Thyroid gland (tissue), 4 donors: ENCODE measurements around the gene EGFR. TPM values are rescaled to one million over a fixed set of nuclear protein-coding genes. Genes with fewer than 3 reads are reported as not detected.

Experiments
- DNase-seq, 2 donors: peaks; one replicate each; pipeline ENCODE4 v3.0.0-alpha.2; 2019
- H3K27ac ChIP-seq, 3 donors: fragments of 200-600 bp; sonication (generic); 1 replicate in 2 of 3; 2 replicates in 1 of 3; pipeline ENCODE4 v1.5.1; 2016 to 2019; ENCODE audit warnings: mild to moderate bottlenecking in 1 of 3, moderate library complexity in 1 of 3
- H3K27me3 ChIP-seq: fragments of 200-600 bp; sonication (generic); one replicate; pipeline ENCODE4 v1.5.1; 2019
- H3K36me3 ChIP-seq, 2 donors: fragments of 200-600 bp; sonication (generic); one replicate each; pipeline ENCODE4 v1.5.1; 2016 to 2019
- H3K4me1 ChIP-seq, 2 donors: fragments of 200-600 bp; sonication (generic); one replicate each; pipeline ENCODE4 v1.5.1; 2017 to 2019
- H3K4me3 ChIP-seq, 3 donors: fragments of 200-600 bp; sonication (generic); replicated peaks in 1 of 3; 1 replicate in 2 of 3; 2 replicates in 1 of 3; pipeline ENCODE4 v1.5.1; 2016; ENCODE audit warnings: mild to moderate bottlenecking in 1 of 3
- H3K9me3 ChIP-seq: fragments of 200-600 bp; sonication (generic); one replicate; pipeline ENCODE4 v1.5.1; 2017
- POLR2A ChIP-seq, 2 donors: fragments of 450-650 bp; IDR thresholded peaks; one replicate each; pipeline ENCODE4 v1.6.1; 2017; ENCODE audit warnings: antibody characterized with exemption in 2 of 2, mild to moderate bottlenecking in 2 of 2, moderate library complexity in 1 of 2
- WGBS, 2 donors: methylation state at CpG; one replicate each; pipeline ENCODE4 v1.1.5; 2017; 5-methylcytosine and 5-hydroxymethylcytosine counted together
- intact Hi-C: fragments of 100-400 bp; cut with DNase I; formaldehyde crosslinking; loops from one replicate; pipeline ENCODE4 v1.15.1; 2023
- total RNA-seq, 4 donors: library from RNA; depleted of rRNA; stranded (reverse); fragments of >200 nt; gene quantifications; one replicate each; pipeline ENCODE4 v1.2.3, GENCODE V29; 2016
- TF ChIP-seq, protein P1 (sequence below), 6 experiments: fragments of 200-600 bp in 3 of 6; fragments of 450-650 bp in 3 of 6; sonication (generic) in 3 of 6; IDR thresholded peaks; one replicate each; pipeline ENCODE4 v1.5.1; 2016 to 2019; ENCODE audit warnings: antibody characterized with exemption in 6 of 6, mild to moderate bottlenecking in 2 of 6, inconsistent platforms in 1 of 6, moderate library complexity in 1 of 6

Gene EGFR
- total RNA-seq, 4 donors from 2014 or later: 57.5 to 96.2 (median 84.7) TPM

DNA sequence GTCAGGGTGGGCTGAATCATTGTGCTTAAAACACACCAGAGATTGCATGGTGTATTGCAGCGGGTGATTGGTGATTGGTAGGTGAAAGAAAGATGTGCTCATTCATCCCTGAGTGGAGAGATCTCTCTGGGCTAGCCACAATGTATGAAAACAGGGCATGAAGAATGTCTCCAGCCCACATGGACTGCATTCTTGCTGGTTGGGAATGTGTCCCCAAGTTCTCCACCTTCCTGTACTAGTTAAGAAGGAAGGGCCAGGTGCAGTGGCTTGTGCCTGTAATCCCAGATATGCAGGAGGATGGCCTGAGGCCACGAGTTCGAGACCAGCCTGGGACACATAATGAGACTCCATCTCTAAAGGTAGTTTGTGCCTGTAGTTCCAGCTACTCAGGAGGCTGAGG is 232.5 kb downstream of the EGFR start:
- no peaks in the 10 kb centered on the region for H3K9me3 ChIP-seq
- no peaks in the 10 kb centered on the region for H3K27me3 ChIP-seq
- TF ChIP-seq, protein P1, sequence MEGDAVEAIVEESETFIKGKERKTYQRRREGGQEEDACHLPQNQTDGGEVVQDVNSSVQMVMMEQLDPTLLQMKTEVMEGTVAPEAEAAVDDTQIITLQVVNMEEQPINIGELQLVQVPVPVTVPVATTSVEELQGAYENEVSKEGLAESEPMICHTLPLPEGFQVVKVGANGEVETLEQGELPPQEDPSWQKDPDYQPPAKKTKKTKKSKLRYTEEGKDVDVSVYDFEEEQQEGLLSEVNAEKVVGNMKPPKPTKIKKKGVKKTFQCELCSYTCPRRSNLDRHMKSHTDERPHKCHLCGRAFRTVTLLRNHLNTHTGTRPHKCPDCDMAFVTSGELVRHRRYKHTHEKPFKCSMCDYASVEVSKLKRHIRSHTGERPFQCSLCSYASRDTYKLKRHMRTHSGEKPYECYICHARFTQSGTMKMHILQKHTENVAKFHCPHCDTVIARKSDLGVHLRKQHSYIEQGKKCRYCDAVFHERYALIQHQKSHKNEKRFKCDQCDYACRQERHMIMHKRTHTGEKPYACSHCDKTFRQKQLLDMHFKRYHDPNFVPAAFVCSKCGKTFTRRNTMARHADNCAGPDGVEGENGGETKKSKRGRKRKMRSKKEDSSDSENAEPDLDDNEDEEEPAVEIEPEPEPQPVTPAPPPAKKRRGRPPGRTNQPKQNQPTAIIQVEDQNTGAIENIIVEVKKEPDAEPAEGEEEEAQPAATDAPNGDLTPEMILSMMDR (IDR thresholded peaks at IDR 0.05): no peak
- no peak for TF ChIP-seq POLR2A (IDR thresholded peaks at IDR 0.05)
- intact Hi-C loops: loop anchor here (5.0 to 10.0 kb wide), 2 partner anchors 97 to 459 kb away; no protein-coding TSS in a partner anchor
- WGBS, 2 donors: 97 to 100% methylated on average over 3 of the region's 3 CpGs
- no peaks in the 10 kb centered on the region for H3K36me3 ChIP-seq
- DNase-seq: no peak
- H3K27ac ChIP-seq: no peak overlapping the region
- H3K4me1 ChIP-seq: peaks cover 17 to 21% of the 10 kb centered on the region in 2 donors
- H3K4me3 ChIP-seq: no peak overlapping the region

DNA sequence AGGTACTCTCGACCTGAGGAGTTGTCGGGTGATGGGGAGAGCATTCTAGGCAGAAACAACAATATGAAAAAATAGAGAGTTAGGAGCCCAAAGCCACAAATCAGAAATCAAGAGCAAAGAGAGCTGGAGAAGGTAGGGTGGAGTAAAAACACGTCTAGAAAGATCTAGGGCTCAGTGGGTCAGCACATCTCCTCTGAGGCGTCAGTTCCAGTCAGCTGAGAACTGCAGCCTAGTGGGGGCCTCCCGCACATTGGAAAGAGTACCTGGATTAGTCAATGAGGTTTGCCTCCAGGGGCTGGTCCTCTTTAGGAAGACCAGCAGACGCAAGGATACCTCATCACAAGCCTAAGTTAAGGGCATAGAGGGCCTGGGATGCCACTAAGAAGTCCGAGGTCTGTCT is 233.1 kb downstream of the EGFR start:
- H3K4me1 ChIP-seq: peaks cover 17 to 21% of the 10 kb centered on the region in 2 donors
- H3K27ac ChIP-seq: no peak overlapping the region
- no peaks in the 10 kb centered on the region for H3K9me3 ChIP-seq
- DNase-seq: no peak
- 93 to 94% methylated on average over 7 of the region's 7 CpGs for WGBS, 2 donors
- H3K36me3 ChIP-seq: no peaks in the 10 kb centered on the region
- H3K27me3 ChIP-seq: no peaks in the 10 kb centered on the region
- no peak overlapping the region for H3K4me3 ChIP-seq
- intact Hi-C loops: loop anchor here (5.0 to 10.0 kb wide), 2 partner anchors 97 to 460 kb away; no protein-coding TSS in a partner anchor
- TF ChIP-seq POLR2A (IDR thresholded peaks at IDR 0.05): no peak
- TF ChIP-seq, protein P1 (IDR thresholded peaks at IDR 0.05): no peak

GRCh38 chr7:55252386-55252785 is 233.6 kb downstream of the EGFR start:
- no peak for DNase-seq
- intact Hi-C loops: loop anchor here (5.0 to 10.0 kb wide), 2 partner anchors 98 to 460 kb away; no protein-coding TSS in a partner anchor
- Histone ChIP-seq H3K9me3 (no peaks in the 10 kb centered on the region), H3K36me3 (no peaks in the 10 kb centered on the region), H3K4me3 (no peak overlapping the region), H3K27ac (no peak overlapping the region), H3K27me3 (no peaks in the 10 kb centered on the region), H3K4me1 (peaks cover 17 to 21% of the 10 kb centered on the region in 2 donors)
- TF ChIP-seq, protein P1 (IDR thresholded peaks at IDR 0.05): no peak
- TF ChIP-seq POLR2A (IDR thresholded peaks at IDR 0.05): no peak

GRCh38 chr7:55253188-55253587 is 234.4 kb downstream of the EGFR start:
- TF ChIP-seq POLR2A (IDR thresholded peaks at IDR 0.05): no peak
- TF ChIP-seq, protein P1 (IDR thresholded peaks at IDR 0.05): no peak
- H3K4me3 ChIP-seq: no peak overlapping the region
- 92 to 96% methylated on average over 3 of the region's 3 CpGs for WGBS, 2 donors
- DNase-seq: no peak
- H3K27ac ChIP-seq: no peak overlapping the region
- H3K36me3 ChIP-seq: no peaks in the 10 kb centered on the region
- intact Hi-C loops: loop anchor here (5.0 to 10.0 kb wide), 2 partner anchors 98 to 461 kb away; no protein-coding TSS in a partner anchor
- no peaks in the 10 kb centered on the region for H3K27me3 ChIP-seq
- H3K4me1 ChIP-seq: peaks cover 17 to 21% of the 10 kb centered on the region in 2 donors
- no peaks in the 10 kb centered on the region for H3K9me3 ChIP-seq

- WGBS, 2 donors: 37 to 52% methylated on average over 21 of the region's 21 CpGs
- H3K4me3 ChIP-seq: peak overlapping the region in 1 of 3 donors; percentile 49
- no peak for DNase-seq
- H3K4me1 ChIP-seq: peaks cover 12 to 13% of the 10 kb centered on the region in 2 donors
- no peaks in the 10 kb centered on the region for H3K9me3 ChIP-seq
- intact Hi-C loops: loop anchor here (5.0 to 10.0 kb wide), 2 partner anchors 99 to 462 kb away; no protein-coding TSS in a partner anchor
- H3K27ac ChIP-seq: no peak overlapping the region
- TF ChIP-seq, protein P1 (IDR thresholded peaks at IDR 0.05): no peak
- no peak for TF ChIP-seq POLR2A (IDR thresholded peaks at IDR 0.05)
- H3K27me3 ChIP-seq: no peaks in the 10 kb centered on the region
- H3K36me3 ChIP-seq: no peaks in the 10 kb centered on the region
Measured at GRCh38 chr7:55254242-55254595, 235.4 kb downstream of the EGFR start.
